ENCODE data around the gene PTPRR.
A peak's percentile ranks its signal among the peaks of the same experiment; 100 is the strongest.

PTPRR gene

GRCh38 chr12:70719071-70719470, 201.5 kb downstream of the PTPRR start:
- H4K20me1 ChIP-seq (ENCODE audit: insufficient read depth, low read length, poor library complexity, severe bottlenecking): no peaks in the 10 kb centered on the region
- no peaks in the 10 kb centered on the region for H3K36me3 ChIP-seq (ENCODE audit: insufficient read depth, low read length)
- no peak overlapping the region for H3K4me3 ChIP-seq (ENCODE audit: low read length, poor library complexity, severe bottlenecking)
- H2AFZ ChIP-seq (ENCODE audit: low read length): 0 out of 2 replicates have a peak overlapping the region, but pooled peaks have one; percentile 1
- H3K9me3 ChIP-seq (ENCODE audit: insufficient read depth, low read depth, low read length): no peaks in the 10 kb centered on the region
- peaks cover 22% of the 10 kb centered on the region for H3K4me1 ChIP-seq (ENCODE audit: insufficient read depth, low read length, poor library complexity, severe bottlenecking)
- H3F3A ChIP-seq (ENCODE audit: low read depth): no peaks in the 10 kb centered on the region
- no peaks in the 10 kb centered on the region for H3K79me2 ChIP-seq (ENCODE audit: insufficient read depth, low read length)
- H3K27me3 ChIP-seq (ENCODE audit: insufficient read depth, low read length, poor library complexity, severe bottlenecking): no peaks in the 10 kb centered on the region
- no peak overlapping the region for H3K9ac ChIP-seq (ENCODE audit: low read depth, low read length, poor library complexity, severe bottlenecking)
- TF ChIP-seq CTCF (conservative IDR thresholded peaks at IDR 0.05; ENCODE audit: low read length) (no peak), EZH2phosphoT487 (IDR thresholded peaks at IDR 0.05; ENCODE audit: borderline replicate concordance) (no peak)
- H3K9me2 ChIP-seq (replicated peaks; ENCODE audit: low read depth, low read length): no peaks in the 10 kb centered on the region
- H3K4me2 ChIP-seq (ENCODE audit: low read depth, low read length, poor library complexity, severe bottlenecking): no peak overlapping the region

DNA sequence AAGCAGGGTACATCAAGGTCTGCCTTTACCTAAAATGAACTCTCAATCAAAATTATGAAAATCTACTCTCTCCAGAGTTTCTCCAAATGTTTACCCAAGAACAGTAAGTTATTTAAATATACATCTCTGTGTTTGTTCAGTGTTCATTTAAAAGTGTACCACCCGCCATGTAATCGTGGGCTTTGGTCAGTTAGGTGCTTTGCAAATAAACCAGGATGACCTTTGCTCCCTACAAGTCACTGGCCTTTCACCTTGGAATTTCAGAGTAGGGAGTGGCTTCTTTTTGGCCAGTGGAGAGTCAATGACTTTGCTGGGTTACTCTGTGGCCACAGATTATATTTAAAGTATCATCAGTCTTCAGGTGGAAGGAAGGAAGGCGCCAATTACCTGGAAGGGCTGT, 208.7 kb downstream of the PTPRR start:
- no peaks in the 10 kb centered on the region for H3K4me1 ChIP-seq (ENCODE audit: insufficient read depth, low read length, poor library complexity, severe bottlenecking)
- H3K9me2 ChIP-seq (replicated peaks; ENCODE audit: low read depth, low read length): no peaks in the 10 kb centered on the region
- no peaks in the 10 kb centered on the region for H3K79me2 ChIP-seq (ENCODE audit: insufficient read depth, low read length)
- H4K20me1 ChIP-seq (ENCODE audit: insufficient read depth, low read length, poor library complexity, severe bottlenecking): no peaks in the 10 kb centered on the region
- H3K27me3 ChIP-seq (ENCODE audit: insufficient read depth, low read length, poor library complexity, severe bottlenecking): no peaks in the 10 kb centered on the region
- no peak overlapping the region for H2AFZ ChIP-seq (ENCODE audit: low read length)
- H3K9ac ChIP-seq (ENCODE audit: low read depth, low read length, poor library complexity, severe bottlenecking): no peak overlapping the region
- no peak overlapping the region for H3K4me3 ChIP-seq (ENCODE audit: low read length, poor library complexity, severe bottlenecking)
- no peaks in the 10 kb centered on the region for H3K9me3 ChIP-seq (ENCODE audit: insufficient read depth, low read depth, low read length)
- TF ChIP-seq CTCF (conservative IDR thresholded peaks at IDR 0.05; ENCODE audit: low read length) (no peak), EZH2phosphoT487 (IDR thresholded peaks at IDR 0.05; ENCODE audit: borderline replicate concordance) (no peak)
- no peak overlapping the region for H3K4me2 ChIP-seq (ENCODE audit: low read depth, low read length, poor library complexity, severe bottlenecking)
- no peaks in the 10 kb centered on the region for H3K36me3 ChIP-seq (ENCODE audit: insufficient read depth, low read length)
- no peaks in the 10 kb centered on the region for H3F3A ChIP-seq (ENCODE audit: low read depth)

DNA sequence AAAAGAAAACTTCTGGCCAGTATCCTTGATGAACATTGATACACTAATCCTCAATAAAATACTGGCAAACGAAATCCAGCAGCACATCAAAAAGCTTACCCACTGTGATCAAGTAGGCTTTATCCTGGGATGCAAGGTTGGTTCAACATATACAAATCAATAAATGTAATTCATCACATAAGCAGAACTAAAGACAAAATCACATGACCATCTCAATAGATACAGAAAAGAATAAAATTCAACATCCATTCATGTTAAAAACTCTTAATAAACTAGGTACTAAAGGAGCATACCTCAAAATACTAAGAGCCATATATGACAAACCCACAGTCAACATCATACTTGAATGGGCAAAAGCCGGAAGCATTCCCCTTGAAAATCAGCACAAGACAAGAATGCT, 211.5 kb downstream of the PTPRR start:
- no peak overlapping the region for H3K4me3 ChIP-seq (ENCODE audit: low read length, poor library complexity, severe bottlenecking)
- no peaks in the 10 kb centered on the region for H3K27me3 ChIP-seq (ENCODE audit: insufficient read depth, low read length, poor library complexity, severe bottlenecking)
- H4K20me1 ChIP-seq (ENCODE audit: insufficient read depth, low read length, poor library complexity, severe bottlenecking): no peaks in the 10 kb centered on the region
- H3K36me3 ChIP-seq (ENCODE audit: insufficient read depth, low read length): no peaks in the 10 kb centered on the region
- TF ChIP-seq CTCF (conservative IDR thresholded peaks at IDR 0.05; ENCODE audit: low read length) (no peak), EZH2phosphoT487 (IDR thresholded peaks at IDR 0.05; ENCODE audit: borderline replicate concordance) (no peak)
- H2AFZ ChIP-seq (ENCODE audit: low read length): no peak overlapping the region
- no peaks in the 10 kb centered on the region for H3K79me2 ChIP-seq (ENCODE audit: insufficient read depth, low read length)
- no peaks in the 10 kb centered on the region for H3F3A ChIP-seq (ENCODE audit: low read depth)
- no peaks in the 10 kb centered on the region for H3K9me3 ChIP-seq (ENCODE audit: insufficient read depth, low read depth, low read length)
- no peak overlapping the region for H3K4me2 ChIP-seq (ENCODE audit: low read depth, low read length, poor library complexity, severe bottlenecking)
- no peaks in the 10 kb centered on the region for H3K4me1 ChIP-seq (ENCODE audit: insufficient read depth, low read length, poor library complexity, severe bottlenecking)
- H3K9me2 ChIP-seq (replicated peaks; ENCODE audit: low read depth, low read length): no peaks in the 10 kb centered on the region
- no peak overlapping the region for H3K9ac ChIP-seq (ENCODE audit: low read depth, low read length, poor library complexity, severe bottlenecking)

Measured in Loucy (cell line).